GM03348 (cell line): ENCODE measurements around the gene DIP2C.
A peak's percentile ranks its signal among the peaks of the same experiment; 100 is the strongest.
"Not testable (repeated sequence)": the region's sequence is repeated elsewhere in the genome, so short reads cannot be mapped to it uniquely, and the experiment has no call there.

Experiments
- DNase-seq: peaks from one replicate; pipeline ENCODE4 v3.0.0; 2012; ENCODE audit warnings: low spot score

The DIP2C gene

GRCh38 chr10:697097-697875, 7.8 kb upstream of the DIP2C start:
- no peak for DNase-seq

GRCh38 chr10:695396-695795, 5.9 kb upstream of the DIP2C start:
- no peak for DNase-seq

- peak; percentile 22 for DNase-seq
These were observed 4.0 kb upstream of the DIP2C start for GRCh38 chr10:693506-693905.

GRCh38 chr10:692682-693351, 3.3 kb upstream of the DIP2C start:
- no peak for DNase-seq

- DNase-seq, result no peak
These were observed 1.7 kb upstream of the DIP2C start for GRCh38 chr10:691216-691615.

GRCh38 chr10:690372-691161, 1.1 kb upstream of the DIP2C start:
- DNase-seq, result no peak

GRCh38 chr10:689121-689451, 382 bp downstream of the DIP2C start:
- DNase-seq, result no peak

- peak; percentile 53 for DNase-seq
These were observed 952 bp downstream of the DIP2C start for GRCh38 chr10:688312-689120.

- no peak for DNase-seq
These were observed 1.7 kb downstream of the DIP2C start for GRCh38 chr10:687583-688311.

- DNase-seq, result no peak
These were observed 3.1 kb downstream of the DIP2C start for GRCh38 chr10:686155-686931.

- no peak for DNase-seq
These were observed 3.9 kb downstream of the DIP2C start for GRCh38 chr10:685613-686012.

- peak; percentile 78 for DNase-seq
These were observed 5.9 kb downstream of the DIP2C start for GRCh38 chr10:683448-684071.

GRCh38 chr10:682931-683447, 6.5 kb downstream of the DIP2C start:
- DNase-seq, result peak; percentile 67

GRCh38 chr10:681670-682318, 7.7 kb downstream of the DIP2C start:
- DNase-seq, result no peak

GRCh38 chr10:680745-681144, 8.7 kb downstream of the DIP2C start:
- no peak for DNase-seq

- no peak for DNase-seq
These were observed 9.3 kb downstream of the DIP2C start for GRCh38 chr10:680146-680545.

GRCh38 chr10:679556-679955, 9.9 kb downstream of the DIP2C start:
- no peak for DNase-seq

GRCh38 chr10:678662-679005, 10.8 kb downstream of the DIP2C start:
- not testable (repeated sequence) for DNase-seq
